Thoracic aorta (tissue), 2 donors: ENCODE results near the gene ENO4. TPM values are rescaled to one million over a fixed set of nuclear protein-coding genes. Genes with fewer than 3 reads are reported as not detected.

Experiments used
- ATAC-seq: fragments of 150-250 bp; one replicate; pipeline ENCODE4 v1.8.0; 2017; ENCODE audit warnings: low read depth; ENCODE audit not compliant: insufficient number of reproducible peaks, low FRiP score
- DNase-seq: peaks from one replicate; pipeline ENCODE4 v3.0.0-alpha.2; 2020; ENCODE audit warnings: low spot score
- H3K27ac ChIP-seq, 2 donors: fragments of 200-600 bp; sonication (generic); 1 replicate in 1 of 2; 2 replicates in 1 of 2; pipeline ENCODE4 v1.5.1; 2016; ENCODE audit warnings: mild to moderate bottlenecking in 2 of 2, moderate library complexity in 2 of 2
- H3K27me3 ChIP-seq: fragments of 200-600 bp; sonication (generic); replicated peaks from 2 replicates; pipeline ENCODE4 v1.6.0; 2016; ENCODE audit warnings: mild to moderate bottlenecking; ENCODE audit not compliant: insufficient read depth
- H3K36me3 ChIP-seq: fragments of 200-600 bp; sonication (generic); one replicate; pipeline ENCODE4 v1.5.1; 2016
- H3K4me1 ChIP-seq, 2 donors: fragments of 200-600 bp; sonication (generic); 1 replicate in 1 of 2; 2 replicates in 1 of 2; pipeline versions ENCODE4 v1.5.1 to v1.6.0; 2016; ENCODE audit warnings: low read depth in 2 of 2, mild to moderate bottlenecking in 1 of 2; ENCODE audit not compliant: control insufficient read depth in 1 of 2
- H3K4me3 ChIP-seq: fragments of 200-600 bp; sonication (generic); 2 replicates; pipeline ENCODE4 v1.5.1; 2016; ENCODE audit warnings: mild to moderate bottlenecking
- H3K9me3 ChIP-seq: fragments of 200-600 bp; sonication (generic); 2 replicates; pipeline ENCODE4 v1.5.1; 2016
- CTCF ChIP-seq: fragments of 200-600 bp; sonication (generic); IDR thresholded peaks from one replicate; pipeline ENCODE4 v1.5.1; 2019; ENCODE audit warnings: antibody characterized with exemption
- total RNA-seq, 2 donors: library from RNA; depleted of rRNA; stranded (reverse); fragments of >200 nt; gene quantifications; one replicate each; pipeline versions ENCODE4 v1.1.0 to v1.2.3, GENCODE V29; 2016

ENO4 gene
- total RNA-seq, 2 donors from 2014 or later = 0.54 TPM; not detected in 1

- Histone ChIP-seq H3K9me3 (no peaks in the 10 kb centered on the region), H3K4me1 (no peaks in the 10 kb centered on the region), H3K4me3 (no peak overlapping the region), H3K27ac (no peak overlapping the region), H3K27me3 (no peaks in the 10 kb centered on the region), H3K36me3 (no peaks in the 10 kb centered on the region)
- ATAC-seq (no peak), DNase-seq (no peak)
- TF ChIP-seq CTCF = no peak
Observed at GRCh38 chr10:116810895-116811294, 38.4 kb upstream of the ENO4 start.

- H3K27ac ChIP-seq = no peak overlapping the region
- ATAC-seq = no peak
- no peaks in the 10 kb centered on the region for H3K4me1 ChIP-seq
- TF ChIP-seq CTCF = no peak
- DNase-seq = no peak
- no peak overlapping the region for H3K4me3 ChIP-seq
- no peaks in the 10 kb centered on the region for H3K9me3 ChIP-seq
- no peaks in the 10 kb centered on the region for H3K27me3 ChIP-seq
- H3K36me3 ChIP-seq = no peaks in the 10 kb centered on the region
Observed at GRCh38 chr10:116811691-116812090, 37.6 kb upstream of the ENO4 start.

GRCh38 chr10:116815641-116816415 lies 33.5 kb upstream of the ENO4 start:
- TF ChIP-seq CTCF = no peak
- Histone ChIP-seq H3K9me3 (no peaks in the 10 kb centered on the region), H3K36me3 (no peaks in the 10 kb centered on the region), H3K27ac (no peak overlapping the region), H3K4me1 (no peaks in the 10 kb centered on the region), H3K27me3 (no peaks in the 10 kb centered on the region), H3K4me3 (no peak overlapping the region)
- no peak for DNase-seq
- no peak for ATAC-seq

GRCh38 chr10:116817178-116817577 lies 32.1 kb upstream of the ENO4 start:
- TF ChIP-seq CTCF = no peak
- no peaks in the 10 kb centered on the region for H3K27me3 ChIP-seq
- ATAC-seq (no peak), DNase-seq (no peak)
- no peaks in the 10 kb centered on the region for H3K36me3 ChIP-seq
- H3K27ac ChIP-seq = no peak overlapping the region
- H3K9me3 ChIP-seq = no peaks in the 10 kb centered on the region
- H3K4me1 ChIP-seq = no peaks in the 10 kb centered on the region
- H3K4me3 ChIP-seq = no peak overlapping the region

- ATAC-seq (no peak), DNase-seq (no peak)
- H3K27ac ChIP-seq = no peak overlapping the region
- H3K36me3 ChIP-seq = no peaks in the 10 kb centered on the region
- H3K4me1 ChIP-seq = no peaks in the 10 kb centered on the region
- H3K4me3 ChIP-seq = no peak overlapping the region
- no peak for TF ChIP-seq CTCF
- H3K27me3 ChIP-seq = no peaks in the 10 kb centered on the region
- H3K9me3 ChIP-seq = no peaks in the 10 kb centered on the region
Observed at GRCh38 chr10:116817780-116818343, 31.4 kb upstream of the ENO4 start.
